Right lobe of liver (tissue), 4 donors: ENCODE data around the gene RIPOR3.

Source experiments
- CTCF ChIP-seq, 4 donors: fragments of 200-600 bp in 3 of 4; fragments of 450-650 bp in 1 of 4; IDR thresholded peaks; one replicate each; pipeline versions ENCODE4 v1.5.1 to v1.8.0; 2016 to 2022; ENCODE audit warnings: antibody characterized with exemption in 4 of 4, mild to moderate bottlenecking in 2 of 4
- POLR2A ChIP-seq: fragments of 450-650 bp; IDR thresholded peaks from one replicate; pipeline ENCODE4 v1.6.1; 2017; ENCODE audit warnings: antibody characterized with exemption, mild to moderate bottlenecking
- donor health status: DM: no; HTN: no; CAD: no.
- donor health status: DM: no; HTN: no; CAD: no.
- donor health status: DM: no; HTN: yes; CAD: no.

GRCh38 chr20:50602432-50603088 is 88.8 kb downstream of the RIPOR3 start:
- TF ChIP-seq CTCF (IDR thresholded peaks at IDR 0.05) (no peak), POLR2A (no peak)
